Omental fat pad (tissue), 4 donors: ENCODE measurements around the gene TUBB4B. TPM values are rescaled to one million over a fixed set of nuclear protein-coding genes. Genes with fewer than 3 reads are reported as not detected.
A peak's percentile ranks its signal among the peaks of the same experiment; 100 is the strongest.
"Not testable (repeated sequence)": the region's sequence is repeated elsewhere in the genome, so short reads cannot be mapped to it uniquely, and the experiment has no call there.

Experiments
- ATAC-seq: fragments of 150-250 bp; one replicate; pipeline ENCODE4 v1.9.1; 2016; ENCODE audit warnings: mild to moderate bottlenecking, moderate library complexity; ENCODE audit not compliant: low FRiP score
- DNase-seq: peaks from one replicate; pipeline ENCODE4 v3.0.0-alpha.2; 2019; ENCODE audit warnings: low spot score
- total RNA-seq, 4 donors: library from RNA; depleted of rRNA; stranded (reverse); fragments of >200 nt; gene quantifications; one replicate each; pipeline ENCODE4 v1.1.0, GENCODE V29; 2016
- TF ChIP-seq, protein P1 (sequence below), 3 donors: fragments of 450-650 bp; IDR thresholded peaks; one replicate each; pipeline ENCODE4 v1.5.1; 2016 to 2017; ENCODE audit warnings: antibody characterized with exemption in 3 of 3, mild to moderate bottlenecking in 3 of 3, moderate library complexity in 2 of 3

Gene TUBB4B
- total RNA-seq, 4 donors from 2014 or later = 197 to 452 (median 288) TPM

DNA sequence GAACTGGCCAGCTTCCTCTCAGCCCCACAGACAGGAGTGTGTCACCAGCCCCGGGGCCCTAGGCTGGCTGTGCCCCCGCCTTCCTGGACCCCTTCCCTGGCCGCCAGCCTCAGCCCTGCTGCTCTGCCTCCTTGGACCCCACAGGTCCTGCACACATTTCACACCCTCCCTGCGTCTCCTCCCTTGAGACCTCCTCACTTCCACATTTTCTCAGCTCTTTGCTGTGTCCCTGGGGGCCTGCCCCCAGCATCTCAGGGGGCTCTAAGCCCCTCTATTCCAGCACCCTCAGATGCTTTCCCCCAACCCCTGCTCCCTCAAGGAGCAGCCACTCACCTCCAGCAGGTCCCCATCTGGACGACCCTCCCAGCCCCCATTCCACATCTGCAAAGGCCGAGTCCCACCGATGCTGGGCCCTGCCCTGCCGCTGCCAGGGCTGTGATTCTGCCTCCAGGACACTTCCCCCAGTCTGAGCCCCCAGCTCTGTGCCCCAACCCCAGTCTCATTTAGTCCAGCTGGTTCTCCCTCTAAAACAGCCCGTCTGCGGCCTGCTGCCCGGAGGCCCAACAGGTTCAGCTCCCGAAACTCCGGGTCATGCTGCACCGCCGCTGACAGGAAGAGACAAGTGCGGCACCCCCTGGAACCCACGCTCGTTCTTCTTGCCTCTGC is 6.2 kb upstream of the TUBB4B start:
- DNase-seq (no peak), ATAC-seq (no peak)
- TF ChIP-seq, protein P1, sequence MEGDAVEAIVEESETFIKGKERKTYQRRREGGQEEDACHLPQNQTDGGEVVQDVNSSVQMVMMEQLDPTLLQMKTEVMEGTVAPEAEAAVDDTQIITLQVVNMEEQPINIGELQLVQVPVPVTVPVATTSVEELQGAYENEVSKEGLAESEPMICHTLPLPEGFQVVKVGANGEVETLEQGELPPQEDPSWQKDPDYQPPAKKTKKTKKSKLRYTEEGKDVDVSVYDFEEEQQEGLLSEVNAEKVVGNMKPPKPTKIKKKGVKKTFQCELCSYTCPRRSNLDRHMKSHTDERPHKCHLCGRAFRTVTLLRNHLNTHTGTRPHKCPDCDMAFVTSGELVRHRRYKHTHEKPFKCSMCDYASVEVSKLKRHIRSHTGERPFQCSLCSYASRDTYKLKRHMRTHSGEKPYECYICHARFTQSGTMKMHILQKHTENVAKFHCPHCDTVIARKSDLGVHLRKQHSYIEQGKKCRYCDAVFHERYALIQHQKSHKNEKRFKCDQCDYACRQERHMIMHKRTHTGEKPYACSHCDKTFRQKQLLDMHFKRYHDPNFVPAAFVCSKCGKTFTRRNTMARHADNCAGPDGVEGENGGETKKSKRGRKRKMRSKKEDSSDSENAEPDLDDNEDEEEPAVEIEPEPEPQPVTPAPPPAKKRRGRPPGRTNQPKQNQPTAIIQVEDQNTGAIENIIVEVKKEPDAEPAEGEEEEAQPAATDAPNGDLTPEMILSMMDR (IDR thresholded peaks at IDR 0.05) = no peak

DNA sequence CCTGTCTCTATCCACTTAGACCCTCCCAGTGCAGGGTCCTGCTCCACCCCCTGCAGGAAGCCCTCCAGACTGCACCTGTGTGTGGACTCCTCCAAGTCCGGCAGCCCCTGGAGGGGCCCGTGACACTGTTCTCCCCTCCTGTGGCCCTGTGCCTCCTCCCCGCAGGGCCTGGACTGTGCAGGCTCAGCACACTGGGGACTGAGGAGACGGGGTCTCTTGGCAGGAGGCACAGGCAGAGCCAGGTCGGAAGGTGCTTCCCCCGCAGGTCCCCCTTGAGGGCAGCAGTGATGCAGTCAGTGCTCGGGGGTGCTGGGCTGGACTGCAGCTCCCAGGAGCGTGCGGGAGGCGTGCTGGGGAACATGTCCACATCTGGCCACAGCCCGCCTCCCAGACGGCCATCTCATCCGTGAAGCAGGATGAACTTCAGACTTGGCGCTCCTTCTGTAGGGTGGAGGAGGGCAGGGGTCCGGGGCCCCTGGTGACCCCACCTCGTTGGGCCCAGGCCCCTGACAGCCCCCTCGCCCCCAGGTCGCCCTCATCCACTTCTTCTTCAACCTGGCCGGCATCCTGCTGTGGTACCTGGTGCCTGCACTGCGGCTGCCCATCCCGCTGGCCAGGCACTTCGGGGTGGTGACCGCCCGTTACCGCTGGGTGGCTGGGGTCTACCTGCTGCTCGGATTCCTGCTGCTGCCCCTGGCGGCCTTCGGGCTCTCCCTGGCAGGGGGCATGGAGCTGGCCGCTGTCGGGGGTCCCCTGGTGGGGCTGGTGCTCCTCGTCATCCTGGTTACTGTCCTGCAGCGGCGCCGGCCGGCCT is 5.5 kb upstream of the TUBB4B start:
- TF ChIP-seq, protein P1 (IDR thresholded peaks at IDR 0.05) = no peak
- ATAC-seq (no peak), DNase-seq (no peak)

- ATAC-seq (peak; percentile 29), DNase-seq (peak; percentile 86)
- TF ChIP-seq, protein P1 (IDR thresholded peaks at IDR 0.05) = peak in 2 of 3 donors; percentile 95
Observed at GRCh38 chr9:137236238-137236935, 4.7 kb upstream of the TUBB4B start.

DNA sequence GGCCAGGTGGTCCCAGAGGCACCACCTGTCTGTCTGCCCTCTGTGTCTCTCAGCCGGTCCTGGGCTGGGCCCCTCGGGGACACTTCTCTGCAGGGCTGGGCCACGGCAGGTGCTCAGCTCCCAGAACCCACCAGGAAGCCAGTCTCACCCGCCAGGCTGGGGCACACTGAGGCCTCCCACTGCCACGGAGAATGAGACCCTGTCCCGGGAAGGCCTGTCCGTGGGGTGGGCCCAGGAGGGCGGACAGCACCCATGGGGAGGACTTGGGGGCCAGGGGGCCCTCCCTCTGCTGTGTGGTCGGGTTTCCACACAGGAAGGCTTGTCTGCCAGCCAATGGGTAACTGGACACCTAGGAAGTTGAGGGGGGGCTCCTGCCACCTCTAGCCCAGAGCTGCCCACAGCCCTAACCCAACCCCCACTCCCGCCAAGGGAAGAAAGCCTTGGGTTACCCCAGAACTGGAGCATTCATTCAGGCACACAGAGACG is 4.1 kb upstream of the TUBB4B start:
- TF ChIP-seq, protein P1 (IDR thresholded peaks at IDR 0.05) = no peak
- DNase-seq (no peak), ATAC-seq (no peak)

GRCh38 chr9:137237759-137238726 is 3.0 kb upstream of the TUBB4B start:
- TF ChIP-seq, protein P1 (IDR thresholded peaks at IDR 0.05) = no peak
- ATAC-seq = no peak
- no peak for DNase-seq

- not testable (repeated sequence) for ATAC-seq, DNase-seq
Observed at GRCh38 chr9:137239541-137240200, 1.4 kb upstream of the TUBB4B start.
